GM18909 (cell line): Measurements from ENCODE around the gene DZIP1L.
"Not testable (repeated sequence)": the region's sequence is repeated elsewhere in the genome, so short reads cannot be mapped to it uniquely, and the experiment has no call there.

Source experiments
- ATAC-seq: cut with Tn5 transposase; IDR thresholded peaks from one replicate; pipeline ENCODE4 v1.9.1; 2021; ENCODE audit warnings: mild to moderate bottlenecking; ENCODE audit not compliant: unreplicated experiment, poor library complexity

DZIP1L gene

GRCh38 chr3:138114988-138115971, at the start of gene DZIP1L:
TSS of gene DZIP1L (minus strand) at chr3:138115608. CDS start at chr3:138103971, 11,637 bp downstream.
- peak; percentile 89 for ATAC-seq

GRCh38 chr3:138165061-138165460, 49.7 kb upstream of the DZIP1L start:
- ATAC-seq, result no peak

- ATAC-seq, result no peak
Measured at GRCh38 chr3:138157743-138158142, 42.3 kb upstream of the DZIP1L start.

- ATAC-seq, result no peak
Measured at GRCh38 chr3:138154534-138154933, 39.1 kb upstream of the DZIP1L start.

GRCh38 chr3:138148503-138148902, 33.1 kb upstream of the DZIP1L start:
- ATAC-seq, result no peak

GRCh38 chr3:138142181-138142580, 26.8 kb upstream of the DZIP1L start:
- not testable (repeated sequence) for ATAC-seq

- no peak for ATAC-seq
Measured at GRCh38 chr3:138140940-138141339, 25.5 kb upstream of the DZIP1L start.

- no peak for ATAC-seq
Measured at GRCh38 chr3:138139691-138140090, 24.3 kb upstream of the DZIP1L start.

- ATAC-seq, result no peak
Measured at GRCh38 chr3:138137861-138138260, 22.5 kb upstream of the DZIP1L start.

- no peak for ATAC-seq
Measured at GRCh38 chr3:138136201-138136600, 20.8 kb upstream of the DZIP1L start.

GRCh38 chr3:138135833-138136194, 20.4 kb upstream of the DZIP1L start:
- no peak for ATAC-seq

GRCh38 chr3:138135146-138135832, 19.9 kb upstream of the DZIP1L start:
- ATAC-seq, result no peak

- no peak for ATAC-seq
Measured at GRCh38 chr3:138132239-138132638, 16.8 kb upstream of the DZIP1L start, which contains the start of gene A4GNT. TSS of gene A4GNT (minus strand) at chr3:138132390. CDS start at chr3:138131256, 1,134 bp downstream.

- ATAC-seq, result no peak
Measured at GRCh38 chr3:138127636-138128365, 12.4 kb upstream of the DZIP1L start.

- ATAC-seq, result no peak
Measured at GRCh38 chr3:138125548-138126221, 10.3 kb upstream of the DZIP1L start.

- ATAC-seq, result no peak
Measured at GRCh38 chr3:138124706-138125355, 9.4 kb upstream of the DZIP1L start.

- no peak for ATAC-seq
Measured at GRCh38 chr3:138124188-138124587, 8.8 kb upstream of the DZIP1L start.

- no peak for ATAC-seq
Measured at GRCh38 chr3:138119423-138119766, 4.0 kb upstream of the DZIP1L start.

- peak; percentile 62 for ATAC-seq
Measured at GRCh38 chr3:138118612-138119422, 3.4 kb upstream of the DZIP1L start.
